ENCODE measurements around the gene PIGH. TPM values are rescaled to one million over a fixed set of nuclear protein-coding genes. Genes with fewer than 3 reads are reported as not detected.
"Not testable (repeated sequence)": the region's sequence is repeated elsewhere in the genome, so short reads cannot be mapped to it uniquely, and the experiment has no call there.

PIGH gene
- total and polyA plus RNA-seq, 8 donors = 11.5 to 27.4 (median 14.2) TPM

DNA sequence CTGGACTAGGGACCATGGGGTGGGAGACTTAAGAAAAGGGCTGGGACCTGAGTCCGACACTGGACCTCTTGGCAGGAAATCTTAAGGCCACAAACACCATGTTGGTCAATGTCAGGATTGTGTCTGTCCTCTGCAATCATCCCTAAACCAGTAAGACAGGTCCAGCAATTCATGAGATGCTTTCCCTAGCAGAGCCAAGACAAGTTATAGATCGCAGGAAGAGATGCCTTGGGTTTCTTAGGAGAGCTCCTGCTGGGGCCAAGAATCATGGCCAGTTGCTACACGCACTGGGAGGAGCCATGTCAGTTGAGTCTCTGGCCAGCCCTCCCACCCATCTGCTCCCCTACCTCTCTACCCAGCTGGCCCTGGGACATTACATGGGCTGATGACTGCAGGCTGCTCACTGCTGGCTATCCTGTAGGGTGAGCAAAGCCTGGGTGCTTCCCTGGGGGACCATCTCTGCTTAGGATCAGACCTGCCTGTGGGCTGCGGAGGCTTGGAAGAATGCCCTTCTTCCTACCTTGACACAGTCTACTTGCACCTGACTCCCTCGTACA is 52.8 kb downstream of the PIGH start:
- Histone ChIP-seq H3K4me3 (no peak overlapping the region), H3K27me3 (no peaks in the 10 kb centered on the region), H3K27ac (no peak overlapping the region), H3K9me3 (no peaks in the 10 kb centered on the region), H3K4me1 (no peaks in the 10 kb centered on the region), H3K36me3 (no peaks in the 10 kb centered on the region)
- WGBS, 2 donors = 89 to 94% methylated on average over 5 of the region's 5 CpGs
- intact Hi-C loops (cut with DNase I) = no loop called here
- TF ChIP-seq, protein P1, sequence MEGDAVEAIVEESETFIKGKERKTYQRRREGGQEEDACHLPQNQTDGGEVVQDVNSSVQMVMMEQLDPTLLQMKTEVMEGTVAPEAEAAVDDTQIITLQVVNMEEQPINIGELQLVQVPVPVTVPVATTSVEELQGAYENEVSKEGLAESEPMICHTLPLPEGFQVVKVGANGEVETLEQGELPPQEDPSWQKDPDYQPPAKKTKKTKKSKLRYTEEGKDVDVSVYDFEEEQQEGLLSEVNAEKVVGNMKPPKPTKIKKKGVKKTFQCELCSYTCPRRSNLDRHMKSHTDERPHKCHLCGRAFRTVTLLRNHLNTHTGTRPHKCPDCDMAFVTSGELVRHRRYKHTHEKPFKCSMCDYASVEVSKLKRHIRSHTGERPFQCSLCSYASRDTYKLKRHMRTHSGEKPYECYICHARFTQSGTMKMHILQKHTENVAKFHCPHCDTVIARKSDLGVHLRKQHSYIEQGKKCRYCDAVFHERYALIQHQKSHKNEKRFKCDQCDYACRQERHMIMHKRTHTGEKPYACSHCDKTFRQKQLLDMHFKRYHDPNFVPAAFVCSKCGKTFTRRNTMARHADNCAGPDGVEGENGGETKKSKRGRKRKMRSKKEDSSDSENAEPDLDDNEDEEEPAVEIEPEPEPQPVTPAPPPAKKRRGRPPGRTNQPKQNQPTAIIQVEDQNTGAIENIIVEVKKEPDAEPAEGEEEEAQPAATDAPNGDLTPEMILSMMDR (IDR thresholded peaks at IDR 0.05) = no peak
- DNase-seq = peak in 1 of 6 donors; percentile 35
- no peak for ATAC-seq
- FAIRE-seq = no peak

DNA sequence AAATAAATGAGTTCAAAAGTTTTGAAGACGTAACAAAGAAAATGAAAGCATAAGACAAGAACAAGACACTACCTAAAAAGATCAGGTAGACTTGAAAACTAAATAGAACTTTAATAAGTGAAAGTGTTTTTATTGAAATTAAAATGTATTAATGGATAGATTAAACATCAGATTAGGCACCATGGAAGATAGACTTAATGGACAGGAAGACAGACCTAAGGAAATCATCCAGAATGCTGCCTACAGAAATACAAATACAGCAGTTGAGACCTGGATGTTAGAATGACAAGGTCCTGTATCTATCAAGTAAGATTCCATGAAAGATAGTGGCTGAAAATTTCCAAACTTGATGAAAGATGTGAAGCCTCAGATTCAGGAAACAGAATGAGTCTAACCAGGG is 55.5 kb downstream of the PIGH start:
- TF ChIP-seq, protein P1 (IDR thresholded peaks at IDR 0.05) = no peak
- no peak for FAIRE-seq
- Histone ChIP-seq H3K4me1 (peaks cover 0 to 8% (median 4%) of the 10 kb centered on the region in 3 donors), H3K27me3 (no peaks in the 10 kb centered on the region), H3K4me3 (no peak overlapping the region), H3K9me3 (no peaks in the 10 kb centered on the region), H3K36me3 (no peaks in the 10 kb centered on the region), H3K27ac (no peak overlapping the region)
- ATAC-seq = no peak
- intact Hi-C loops (cut with DNase I) = no loop called here
- WGBS, 2 donors = 95 to 97% methylated on average over 1 of the region's 1 CpG
- DNase-seq = no peak

DNA sequence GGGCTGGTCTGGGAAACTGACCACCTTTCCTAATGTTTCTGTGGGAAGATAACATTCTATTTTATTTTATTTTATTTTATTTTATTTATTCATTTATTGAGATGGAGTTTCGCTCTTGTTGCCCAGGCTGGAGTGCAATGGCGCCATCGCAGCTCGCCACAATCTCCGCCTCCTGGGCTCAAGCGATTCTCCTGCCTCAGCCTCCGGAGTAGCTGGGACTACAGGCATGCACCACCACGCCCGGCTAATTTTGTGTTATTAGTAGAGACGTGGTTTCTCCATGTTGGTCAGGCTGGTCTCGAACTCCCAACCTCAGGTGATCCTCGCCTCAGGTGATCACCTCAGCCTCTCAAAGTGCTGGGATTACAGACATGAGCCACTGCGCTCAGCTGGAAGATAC is 57.4 kb downstream of the PIGH start:
- intact Hi-C loops (cut with DNase I); H3K36me3 ChIP-seq; ATAC-seq; H3K4me3 ChIP-seq; FAIRE-seq; H3K9me3 ChIP-seq; H3K27ac ChIP-seq; DNase-seq; H3K4me1 ChIP-seq; H3K27me3 ChIP-seq: not testable (repeated sequence)
- WGBS, 2 donors = 93 to 94% methylated on average over 13 of the region's 13 CpGs

DNA sequence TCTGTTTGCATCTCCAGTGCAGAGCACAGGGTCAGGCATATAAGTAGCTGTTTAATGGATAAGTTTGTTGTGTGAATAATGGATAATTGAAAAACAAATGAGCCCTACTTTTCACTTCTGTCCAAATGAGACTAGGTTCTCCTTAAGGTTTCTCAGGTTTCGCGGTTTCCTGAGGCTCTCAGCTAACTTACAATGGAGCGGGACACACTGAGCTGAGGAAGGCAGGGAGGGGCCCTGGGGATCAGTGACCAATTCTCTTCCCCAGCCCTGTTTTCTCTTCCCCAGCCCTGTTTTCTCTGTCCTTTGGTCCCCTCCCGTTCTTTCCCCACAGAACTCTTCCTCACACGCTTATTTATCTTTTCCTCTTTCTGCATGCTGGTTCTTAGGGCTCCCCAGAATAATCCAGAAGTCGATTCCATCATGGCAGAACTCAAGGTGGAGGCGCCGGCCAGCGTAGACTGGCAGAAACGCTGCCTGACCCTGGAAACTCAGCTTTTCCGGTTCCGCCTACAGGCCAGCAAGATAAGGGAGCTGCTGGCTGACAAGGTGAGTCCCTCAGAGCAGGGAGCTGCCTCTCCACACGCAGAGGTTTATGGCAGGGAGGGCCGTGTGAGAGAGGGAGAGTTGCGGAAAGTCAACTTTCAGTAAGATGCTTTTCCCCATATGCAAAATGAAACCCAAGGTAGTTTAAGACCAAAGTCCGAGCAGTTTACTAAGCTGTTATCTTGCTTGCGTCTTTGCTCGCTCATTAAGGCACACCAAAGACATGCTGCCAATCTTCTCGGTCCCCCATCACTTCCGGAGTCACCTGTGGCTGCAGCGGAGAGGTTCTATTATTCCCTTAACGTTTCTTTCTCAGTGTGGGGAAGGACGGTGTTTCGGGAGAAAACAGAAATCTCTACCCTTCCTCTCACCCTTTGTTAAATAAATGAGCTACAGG is 58.4 kb downstream of the PIGH start:
- FAIRE-seq (no peak), DNase-seq (peak; percentile 64 to 84 (median 70)), ATAC-seq (peak; percentile 95 to 99 (median 97))
- 19 to 29% methylated on average over 24 of the region's 24 CpGs for WGBS, 2 donors
- TF ChIP-seq, protein P1 (IDR thresholded peaks at IDR 0.05) = no peak
- peak overlapping the region; percentile 13 to 75 (median 30) for H3K27ac ChIP-seq
- no peaks in the 10 kb centered on the region for H3K27me3 ChIP-seq
- H3K4me3 ChIP-seq = peak overlapping the region in 2 of 4 donors; percentile 31 to 36
- no peaks in the 10 kb centered on the region for H3K9me3 ChIP-seq
- H3K36me3 ChIP-seq = no peaks in the 10 kb centered on the region
- intact Hi-C loops (cut with DNase I) = no loop called here
- H3K4me1 ChIP-seq = peaks cover 3 to 8% (median 4%) of the 10 kb centered on the region in 3 donors

Other genes with a start within 250 kb of the PIGH start
- gene ATP6V1D, start 240.5 kb downstream of the PIGH start, total RNA-seq = 10 to 100 TPM; 17.5 to 40.2 (median 22.2) TPM
- 10 to 100 TPM; 24.0 to 35.9 TPM for gene ATP6V1D, start 240.5 kb downstream of the PIGH start, polyA plus RNA-seq
- gene EIF2S1, start 239.9 kb downstream of the PIGH start, total RNA-seq = 10 to 100 TPM; 25.3 to 52.8 (median 39.5) TPM
- 10 to 100 TPM; 14.9 to 27.5 TPM for gene EIF2S1, start 239.9 kb downstream of the PIGH start, polyA plus RNA-seq
- 1 to 10 TPM; 4.0 to 9.9 (median 6.6) TPM for gene PLEK2, start 188.1 kb downstream of the PIGH start, total RNA-seq
- 1 to 10 TPM; 6.0 to 8.6 TPM for gene PLEK2, start 188.1 kb downstream of the PIGH start, polyA plus RNA-seq
- gene TMEM229B, start 111.5 kb downstream of the PIGH start, total RNA-seq = 1 to 10 TPM; 2.2 to 7.5 (median 5.1) TPM
- gene TMEM229B, start 111.5 kb downstream of the PIGH start, polyA plus RNA-seq = 1 to 10 TPM; 1.9 to 2.9 TPM
- 10 to 100 TPM; 15.0 to 24.6 (median 21.9) TPM for gene PLEKHH1, start 67.0 kb downstream of the PIGH start, total RNA-seq
- 10 to 100 TPM; 24.5 to 48.8 TPM for gene PLEKHH1, start 67.0 kb downstream of the PIGH start, polyA plus RNA-seq
- 1 to 10 TPM; 1.2 to 2.8 (median 1.4) TPM for gene ARG2, start 19.7 kb upstream of the PIGH start, total RNA-seq
- gene ARG2, start 19.7 kb upstream of the PIGH start, polyA plus RNA-seq = 10 to 100 TPM in 1 of 2 donors, 1 to 10 TPM in 1; 3.5 to 15.0 TPM
- 10 to 100 TPM; 48.0 to 73.3 (median 54.5) TPM for gene VTI1B, start 74.4 kb upstream of the PIGH start, total RNA-seq
- gene VTI1B, start 74.4 kb upstream of the PIGH start, polyA plus RNA-seq = 10 to 100 TPM; 40.9 to 46.3 TPM
- gene RDH11, start 95.5 kb upstream of the PIGH start, total RNA-seq = 10 to 100 TPM; 14.0 to 37.0 (median 21.7) TPM
- gene RDH11, start 95.5 kb upstream of the PIGH start, polyA plus RNA-seq = 10 to 100 TPM; 18.4 to 40.3 TPM
- 1 to 10 TPM; 1.0 to 2.5 (median 1.5) TPM for gene RDH12, start 101.6 kb upstream of the PIGH start, total RNA-seq
- 1 to 10 TPM; 1.2 to 2.0 TPM for gene RDH12, start 101.6 kb upstream of the PIGH start, polyA plus RNA-seq
- gene ZFYVE26, start 216.3 kb upstream of the PIGH start, total RNA-seq = 10 to 100 TPM in 1 of 6 donors, 1 to 10 TPM in 5; 5.7 to 16.0 (median 8.8) TPM
- gene ZFYVE26, start 216.3 kb upstream of the PIGH start, polyA plus RNA-seq = 1 to 10 TPM; 5.5 to 6.0 TPM
- 10 to 100 TPM in 1 of 6 donors, 1 to 10 TPM in 5; 3.8 to 17.3 (median 7.1) TPM for gene RAD51B, start 219.5 kb upstream of the PIGH start, total RNA-seq
- gene RAD51B, start 219.5 kb upstream of the PIGH start, polyA plus RNA-seq = 1 to 10 TPM; 1.1 to 3.0 TPM